Germinal center (tissue), 1 donor: ENCODE data around the gene ADSS2.
"Not testable (repeated sequence)": the region's sequence is repeated elsewhere in the genome, so short reads cannot be mapped to it uniquely, and the experiment has no call there.

ENCODE experiments used
- DNase-seq: peaks from one replicate; pipeline ENCODE4 v3.0.0; 2012; ENCODE audit warnings: mixed read lengths, low spot score

ADSS2 gene

GRCh38 chr1:244451539-244451950, at the start of gene ADSS2:
TSS of gene ADSS2 (minus strand) at chr1:244451909. CDS start at chr1:244451817, 92 bp downstream.
- DNase-seq: no peak

GRCh38 chr1:244500515-244500914, 48.8 kb upstream of the ADSS2 start:
- DNase-seq: not testable (repeated sequence)

DNA sequence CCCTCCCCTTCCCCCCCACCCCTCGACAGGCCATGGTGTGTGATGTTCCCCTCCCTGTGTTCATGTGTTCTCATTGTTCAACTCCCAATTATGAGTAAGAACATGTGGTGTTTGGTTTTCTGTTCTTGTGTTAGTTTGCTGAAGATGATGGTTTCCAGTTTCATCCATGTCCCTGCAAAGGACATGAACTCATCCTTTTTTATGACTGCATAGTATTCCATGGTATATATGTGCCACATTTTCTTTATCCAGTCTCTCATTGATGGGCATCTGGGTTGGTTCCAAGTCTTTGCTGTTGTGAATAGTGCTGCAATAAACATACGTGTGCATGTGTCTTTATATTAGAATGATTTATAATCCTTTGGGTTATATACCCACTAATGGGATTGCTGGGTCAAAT, 47.8 kb upstream of the ADSS2 start:
- DNase-seq: not testable (repeated sequence)

DNA sequence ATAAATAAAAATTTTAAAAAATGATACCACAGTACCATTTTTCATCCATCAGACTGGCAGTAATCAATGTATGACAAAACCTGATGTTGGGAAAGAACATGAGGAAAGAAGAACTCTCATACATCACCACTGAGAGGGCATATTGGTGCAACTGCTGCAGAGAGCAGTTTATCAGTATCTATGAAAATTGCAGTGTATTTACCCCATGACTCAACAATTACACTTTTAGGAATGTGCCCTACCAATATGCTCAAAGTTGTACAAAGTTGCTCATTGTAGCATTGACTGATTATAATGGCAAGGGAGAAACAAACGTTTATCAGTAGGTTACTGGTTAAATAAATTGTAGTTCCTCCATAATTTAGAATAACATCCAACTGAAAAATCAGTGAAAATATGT, 46.1 kb upstream of the ADSS2 start:
- DNase-seq: no peak

- no peak for DNase-seq
Measured at GRCh38 chr1:244496186-244496585, 44.5 kb upstream of the ADSS2 start.

DNA sequence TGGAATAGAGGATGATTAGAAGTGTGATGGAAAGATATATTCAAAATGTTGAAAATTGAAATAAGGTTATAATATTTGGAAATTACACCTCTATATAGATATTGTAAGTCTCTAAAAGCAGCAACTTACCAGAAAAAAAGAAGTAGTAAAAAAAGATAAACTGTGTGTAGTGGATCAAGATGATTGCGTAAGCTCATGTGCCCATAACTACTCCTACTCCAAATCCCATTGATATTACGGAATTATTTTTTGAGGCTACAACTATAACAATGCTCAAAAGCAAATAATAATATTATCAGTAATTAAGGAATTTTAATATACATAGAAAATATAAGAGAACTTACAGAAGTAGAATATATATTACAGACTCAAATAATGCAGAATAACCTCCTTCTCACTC, 42.9 kb upstream of the ADSS2 start:
- DNase-seq: no peak

DNA sequence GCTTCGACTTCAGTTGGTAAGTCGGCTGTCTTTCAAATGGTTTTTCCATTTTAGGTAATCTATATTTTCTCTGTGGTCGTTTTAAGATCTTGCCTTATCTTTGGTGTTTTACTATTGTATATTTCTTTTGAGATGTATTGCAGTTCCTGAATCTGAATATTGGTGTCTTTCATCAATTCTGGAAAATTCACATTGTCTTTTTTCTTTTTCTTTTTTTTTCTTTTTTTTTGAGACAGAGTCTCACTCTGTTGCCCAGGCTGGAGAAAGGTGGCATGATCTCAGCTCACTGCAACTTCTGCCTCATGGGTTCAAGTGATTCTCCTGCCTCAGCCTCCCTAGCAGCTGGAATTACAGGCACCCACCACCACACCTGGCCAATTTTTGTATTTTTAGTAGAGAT, 33.3 kb upstream of the ADSS2 start:
- DNase-seq: not testable (repeated sequence)

DNA sequence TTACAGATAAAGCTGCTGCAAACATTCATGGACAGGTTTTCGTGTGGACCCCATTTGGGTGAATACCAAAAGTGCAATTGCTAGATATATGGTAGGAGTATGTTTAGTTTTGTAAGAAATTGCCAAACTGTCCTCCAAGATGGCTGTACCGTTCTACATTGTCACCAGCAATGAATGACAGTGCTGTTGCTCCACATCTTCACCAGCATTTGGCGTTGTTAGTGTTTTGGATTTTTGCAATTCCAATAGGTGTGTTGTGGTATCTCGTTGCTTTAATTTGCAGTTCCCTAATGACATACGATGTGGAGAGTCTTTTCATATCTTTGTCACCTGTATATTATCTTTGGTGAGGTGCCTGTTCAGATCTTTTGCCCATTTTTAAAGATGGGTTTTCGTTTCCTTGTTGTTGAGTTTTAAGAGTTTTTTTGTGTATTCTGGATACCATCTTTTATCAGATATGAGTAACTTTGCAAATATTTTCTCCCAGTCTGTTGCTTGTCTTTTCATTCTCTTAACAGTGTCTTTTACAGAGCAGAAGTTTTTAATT, 21.4 kb upstream of the ADSS2 start:
- no peak for DNase-seq

DNA sequence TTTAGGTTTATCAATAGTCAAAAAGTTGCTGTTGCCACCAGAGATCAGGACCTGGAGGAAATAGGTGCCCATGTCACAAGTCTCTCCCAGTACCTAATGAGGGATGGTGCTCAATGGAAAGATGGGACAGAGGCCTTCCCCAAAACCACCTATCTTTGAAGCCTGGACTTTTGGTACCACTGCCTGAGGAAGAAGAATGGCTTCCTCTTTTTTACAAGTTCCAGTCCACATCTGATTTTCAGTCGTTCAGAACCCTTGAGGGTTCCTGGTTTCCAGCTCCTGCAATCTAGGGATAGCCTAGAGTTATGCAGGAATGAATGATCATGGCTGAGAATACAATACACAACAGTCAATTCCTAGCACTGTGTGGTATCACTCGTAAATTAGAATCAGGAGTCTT, 15.0 kb upstream of the ADSS2 start:
- DNase-seq: no peak

DNA sequence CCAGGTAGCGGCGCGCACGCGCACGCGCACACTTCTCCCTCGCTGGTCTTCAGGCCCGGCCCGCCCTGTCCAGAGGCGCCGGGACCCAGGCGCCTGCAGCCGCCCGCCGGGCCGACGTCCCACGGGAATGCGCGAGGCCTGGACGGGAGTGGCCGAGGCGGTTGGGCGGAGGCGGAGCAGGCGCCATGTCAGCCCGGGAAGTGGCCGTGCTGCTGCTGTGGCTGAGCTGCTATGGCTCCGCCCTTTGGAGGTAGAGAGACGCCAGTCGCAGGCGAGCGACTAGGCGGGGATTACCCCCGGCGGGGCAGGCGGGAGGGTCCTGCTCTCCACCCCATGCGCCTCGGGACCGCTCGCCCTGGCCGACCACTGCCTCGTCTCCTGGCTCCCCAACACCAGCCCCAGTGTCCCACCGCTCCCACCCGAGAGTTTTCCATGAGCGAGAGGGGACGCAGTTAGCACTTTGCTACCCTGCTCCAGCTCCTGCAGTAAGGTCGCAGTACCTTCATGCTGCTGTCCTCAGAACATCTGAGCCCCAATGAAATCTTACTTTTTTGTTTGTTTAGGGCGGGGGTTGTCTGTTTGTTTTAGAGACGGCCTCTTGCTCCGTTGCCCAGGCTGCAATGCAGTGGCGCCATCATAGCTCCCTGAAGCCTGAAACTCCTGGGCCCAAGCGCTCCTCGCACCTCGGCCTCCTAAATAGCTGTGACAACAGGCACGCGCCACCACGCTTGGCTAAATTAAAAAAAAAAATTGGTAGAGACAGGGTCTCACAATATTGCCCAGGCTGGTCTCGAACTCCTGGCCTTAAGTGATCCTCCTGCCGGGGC, 9.7 kb upstream of the ADSS2 start, which contains the start of gene CATSPERE:
TSS of gene CATSPERE (plus strand) at position 29 of the 827 bp plus-strand sequence. CDS start at position 186, 157 bp downstream.
- DNase-seq: peak; percentile 86

DNA sequence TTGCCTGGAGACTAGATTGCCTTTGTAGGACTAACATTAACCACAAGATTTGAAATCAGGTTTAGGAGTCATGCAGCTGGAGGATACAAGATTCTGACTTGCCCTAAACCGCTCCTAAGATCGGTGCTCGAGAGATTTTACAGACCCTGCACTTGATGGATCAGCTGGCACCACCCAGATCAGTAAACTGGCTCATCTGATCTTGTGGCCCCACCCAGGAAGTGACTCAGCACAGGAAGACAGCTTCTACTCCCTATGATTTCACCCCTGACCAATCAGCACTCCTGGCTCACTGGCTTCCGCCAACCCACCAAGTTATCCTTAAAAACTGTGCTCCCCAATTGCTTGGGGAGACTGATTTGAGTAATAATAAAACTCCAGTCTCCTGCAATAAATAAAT, 8.5 kb upstream of the ADSS2 start:
- DNase-seq: no peak

DNA sequence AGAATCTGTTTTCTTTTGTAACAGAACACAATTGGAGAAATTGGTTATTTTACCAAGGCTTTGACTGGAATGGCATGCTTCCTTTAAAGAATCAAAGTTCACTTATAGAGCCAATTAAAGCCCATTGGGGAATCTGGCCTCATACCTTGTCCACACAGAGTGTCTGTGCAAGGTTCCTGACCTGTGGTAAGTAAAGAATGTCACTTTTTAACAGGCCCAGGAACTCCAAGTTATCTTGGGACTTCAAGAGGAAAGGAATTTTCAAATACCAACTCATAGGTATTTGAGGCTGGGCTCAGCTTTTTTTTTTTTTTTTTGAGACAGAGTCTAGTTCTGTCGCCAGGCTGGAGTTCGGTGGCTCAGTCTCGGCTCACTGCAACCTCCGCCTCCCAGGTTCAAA, 7.1 kb upstream of the ADSS2 start:
- no peak for DNase-seq

GRCh38 chr1:244456586-244456985, 4.9 kb upstream of the ADSS2 start:
- DNase-seq: no peak

GRCh38 chr1:244454412-244454811, 2.7 kb upstream of the ADSS2 start:
- DNase-seq: no peak

- peak; percentile 97 for DNase-seq
Measured at GRCh38 chr1:244451951-244452795, 464 bp upstream of the ADSS2 start.

DNA sequence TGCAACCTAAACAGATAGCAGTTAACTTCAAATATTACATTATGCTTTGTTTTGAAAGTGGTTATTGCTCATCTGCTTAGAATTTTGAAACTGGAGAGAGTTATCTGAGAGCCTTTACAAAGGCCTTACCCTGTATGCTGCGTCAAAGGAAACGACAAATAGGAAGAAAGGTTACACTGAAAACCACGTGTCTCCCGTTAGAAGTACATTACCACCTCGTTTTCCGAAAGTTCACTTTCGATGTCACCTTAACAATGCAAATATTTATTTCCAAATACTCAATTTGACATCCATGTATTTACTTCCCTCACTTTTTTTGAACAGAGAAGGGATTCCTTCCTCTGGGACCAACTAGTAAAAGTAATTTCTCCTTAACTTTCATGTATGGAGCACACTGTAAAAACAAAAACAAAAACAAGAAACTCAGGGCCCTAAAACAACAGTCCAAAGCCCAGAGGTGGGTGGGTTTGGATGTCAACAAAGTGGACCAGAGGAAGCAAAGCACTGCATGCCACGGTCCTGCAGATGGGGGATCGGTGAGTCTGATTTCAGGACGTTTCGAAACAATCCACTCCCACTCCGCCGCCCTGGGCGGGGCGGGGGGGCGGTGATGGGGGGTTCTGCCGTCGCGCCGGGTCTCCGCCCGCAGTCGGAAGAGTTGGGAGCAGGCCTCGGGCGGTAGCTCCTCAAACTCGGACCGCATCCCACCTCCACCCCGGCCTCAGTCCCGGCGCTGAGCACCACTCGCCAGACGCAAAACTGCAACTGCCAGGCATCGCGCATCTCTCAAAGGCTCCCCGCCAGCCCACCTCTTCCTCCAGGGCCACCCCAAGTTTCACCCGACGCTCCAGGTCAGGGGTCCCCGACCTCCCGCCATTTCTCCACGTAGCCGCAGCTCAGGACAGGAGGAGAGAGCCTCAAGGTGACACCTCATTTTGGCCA, 841 bp downstream of the ADSS2 start:
- DNase-seq: peak; percentile 41

GRCh38 chr1:244449936-244450508, 1.7 kb downstream of the ADSS2 start:
- DNase-seq: no peak

- no peak for DNase-seq
Measured at GRCh38 chr1:244448279-244449036, 3.3 kb downstream of the ADSS2 start.

GRCh38 chr1:244447552-244447951, 4.2 kb downstream of the ADSS2 start:
- no peak for DNase-seq

DNA sequence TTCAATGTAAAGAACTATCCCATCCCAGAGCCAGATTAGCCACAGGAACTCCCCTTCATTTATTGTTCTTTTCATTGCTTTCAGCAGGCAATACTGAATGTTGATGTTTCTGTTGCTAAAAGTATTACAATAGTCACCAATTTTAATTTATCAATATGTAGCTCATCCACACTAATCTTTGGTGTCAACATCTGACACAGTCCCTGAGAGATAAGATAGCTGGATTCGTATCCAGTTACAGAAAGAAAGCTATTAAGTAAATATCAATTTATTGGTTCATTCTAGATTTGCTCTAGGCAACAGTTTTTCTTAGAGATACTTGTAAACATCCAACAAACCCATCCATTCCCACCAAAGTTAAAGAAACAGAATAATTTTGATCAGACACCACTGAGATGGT, 4.7 kb downstream of the ADSS2 start:
- no peak for DNase-seq
